SH-SY5Y (cell line): ENCODE results near the gene DAB2.

ENCODE experiments used
- GATA2 ChIP-seq: IDR thresholded peaks from 2 replicates; pipeline ENCODE4 v1.6.1; 2011; ENCODE audit warnings: mild to moderate bottlenecking, low read depth, low read length
- GATA3 ChIP-seq: IDR thresholded peaks from 2 replicates; pipeline ENCODE4 v1.6.1; 2011; ENCODE audit warnings: low read depth, mild to moderate bottlenecking, low read length, moderate library complexity

The DAB2 gene

DNA sequence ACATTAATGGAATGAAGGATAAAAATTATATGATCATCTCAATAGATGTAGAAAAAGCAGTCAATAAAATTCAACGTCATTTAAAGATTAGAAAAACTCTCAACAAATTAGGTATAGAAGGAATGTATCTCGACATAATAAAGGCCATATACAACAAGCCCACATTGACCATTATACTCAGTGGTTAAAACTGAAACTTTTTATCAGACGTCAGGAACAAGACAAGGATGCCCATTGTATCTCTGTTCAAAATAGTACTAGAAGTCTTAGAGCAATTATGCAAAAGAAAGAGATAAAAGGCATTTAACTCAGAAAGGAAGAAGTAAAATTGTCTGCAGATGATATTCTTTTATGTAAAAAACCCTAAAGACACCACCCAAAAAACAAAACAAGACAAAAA, 101.2 kb downstream of the DAB2 start:
- no peak for TF ChIP-seq GATA2
- TF ChIP-seq GATA3 = no peak
